Tongue (tissue), 2 donors: ENCODE measurements around the gene OXCT1. TPM values are rescaled to one million over a fixed set of nuclear protein-coding genes. Genes with fewer than 3 reads are reported as not detected.
"Not testable (repeated sequence)": the region's sequence is repeated elsewhere in the genome, so short reads cannot be mapped to it uniquely, and the experiment has no call there.

Experiments used
- DNase-seq: peaks from one replicate; pipeline ENCODE4 v3.0.0-alpha.2; 2015
- total RNA-seq: library from RNA; depleted of rRNA; stranded (reverse); fragments of >200 nt; gene quantifications from one replicate; pipeline ENCODE4 v1.2.3, GENCODE V29; 2014

The OXCT1 gene
- total RNA-seq, 1 donor from 2014 or later: 25.8 TPM

DNA sequence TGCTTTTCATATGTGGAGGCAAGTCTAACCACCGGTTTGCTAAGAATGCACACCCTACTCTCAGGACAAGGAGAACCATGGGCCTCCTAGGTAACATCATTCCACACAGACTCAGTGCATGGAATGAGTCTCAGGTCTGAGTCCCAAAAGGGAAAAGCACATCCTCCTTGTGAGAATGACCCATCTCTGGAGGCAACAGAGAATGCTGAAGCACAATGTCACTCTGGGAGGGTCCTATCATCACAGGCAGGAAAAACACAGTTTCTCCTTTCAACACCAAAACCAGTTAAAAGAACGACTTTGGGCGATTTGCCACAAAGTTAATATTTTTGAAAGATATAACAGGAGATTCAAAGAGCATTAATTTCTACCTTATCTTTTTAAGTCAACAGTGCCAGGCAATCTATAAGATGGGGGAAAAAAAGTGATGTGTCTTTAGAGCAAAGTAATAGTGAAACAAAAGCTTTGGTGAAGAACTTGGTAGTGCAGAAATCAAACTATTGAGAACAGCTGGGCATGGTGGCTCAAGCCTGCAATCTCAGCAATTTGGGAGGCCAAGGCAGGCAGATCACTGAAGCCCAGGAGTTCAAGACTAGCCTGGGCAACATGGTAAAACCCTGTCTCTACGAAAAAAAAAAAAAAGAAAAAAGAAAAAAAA, 97.3 kb downstream of the OXCT1 start:
- no peak for DNase-seq

GRCh38 chr5:41772056-41772455, 98.2 kb downstream of the OXCT1 start:
- no peak for DNase-seq

- no peak for DNase-seq
These were observed 99.4 kb downstream of the OXCT1 start for GRCh38 chr5:41770799-41771198.

- no peak for DNase-seq
These were observed 101.5 kb downstream of the OXCT1 start for GRCh38 chr5:41768692-41769091.

GRCh38 chr5:41764650-41765049, 105.6 kb downstream of the OXCT1 start:
- DNase-seq: no peak

GRCh38 chr5:41763574-41763973, 106.7 kb downstream of the OXCT1 start:
- peak; percentile 15 for DNase-seq

- peak; percentile 9 for DNase-seq
These were observed 107.1 kb downstream of the OXCT1 start for GRCh38 chr5:41763081-41763480.

DNA sequence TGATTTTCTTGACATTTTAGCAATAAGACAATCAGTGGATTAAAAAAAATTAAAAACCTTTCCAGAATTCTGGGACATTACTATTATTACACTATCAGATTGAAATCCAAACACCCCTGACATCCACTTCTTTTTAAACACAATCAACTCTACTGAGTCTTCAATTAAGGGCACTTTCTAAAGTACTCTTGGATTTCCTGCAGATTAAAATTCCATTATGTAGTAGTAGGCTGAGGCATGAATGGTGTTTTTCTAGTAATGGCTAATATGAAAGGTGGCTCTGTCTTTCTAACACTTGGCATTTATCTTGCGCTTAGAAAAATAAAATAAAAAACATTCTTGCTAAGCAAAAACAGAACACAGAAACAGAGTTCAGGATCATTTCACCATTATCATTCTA, 107.8 kb downstream of the OXCT1 start:
- no peak for DNase-seq

DNA sequence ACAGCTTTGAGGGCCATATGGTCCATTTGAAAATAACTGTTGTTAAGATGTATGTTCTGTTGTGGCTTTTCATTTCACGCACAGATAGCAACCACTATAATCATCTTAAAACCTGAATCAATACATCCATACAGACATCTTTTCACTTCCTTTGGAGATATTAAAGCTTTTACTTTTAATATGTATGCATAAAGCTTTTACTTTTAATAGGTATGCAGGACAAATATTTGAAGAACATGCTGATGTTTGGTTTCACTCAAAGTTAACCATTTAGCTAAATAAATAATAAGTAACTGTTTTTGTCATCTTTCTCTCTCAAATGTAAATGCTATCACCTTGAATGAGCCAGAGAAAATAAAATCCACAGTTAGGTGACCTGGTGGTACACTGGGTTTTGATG, 108.6 kb downstream of the OXCT1 start:
- no peak for DNase-seq

GRCh38 chr5:41755705-41756104, 114.5 kb downstream of the OXCT1 start:
- no peak for DNase-seq

- DNase-seq: no peak
These were observed 115.4 kb downstream of the OXCT1 start for GRCh38 chr5:41754857-41755256.

GRCh38 chr5:41751867-41752266, 118.4 kb downstream of the OXCT1 start:
- DNase-seq: no peak

DNA sequence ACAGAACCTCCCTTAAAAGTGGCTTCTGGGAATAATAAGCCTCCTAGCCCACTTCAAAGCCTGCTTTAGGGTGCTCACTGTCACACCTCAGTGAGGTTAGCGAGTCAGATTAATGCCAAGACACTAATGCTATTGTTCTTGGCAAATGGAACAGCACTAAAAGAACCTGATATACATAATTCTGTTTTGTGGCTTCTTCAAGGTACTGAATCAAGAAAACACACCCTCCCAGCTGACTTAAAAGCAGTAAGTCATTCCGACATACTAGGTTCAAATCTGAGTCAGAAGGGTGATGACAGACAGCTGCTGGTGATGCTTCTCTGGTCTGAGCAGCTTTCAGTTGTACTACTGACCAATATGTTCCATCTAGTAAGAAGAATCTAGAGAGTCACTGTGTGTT, 121.6 kb downstream of the OXCT1 start:
- DNase-seq: no peak

- DNase-seq: no peak
These were observed 122.5 kb downstream of the OXCT1 start for GRCh38 chr5:41747708-41748107.

DNA sequence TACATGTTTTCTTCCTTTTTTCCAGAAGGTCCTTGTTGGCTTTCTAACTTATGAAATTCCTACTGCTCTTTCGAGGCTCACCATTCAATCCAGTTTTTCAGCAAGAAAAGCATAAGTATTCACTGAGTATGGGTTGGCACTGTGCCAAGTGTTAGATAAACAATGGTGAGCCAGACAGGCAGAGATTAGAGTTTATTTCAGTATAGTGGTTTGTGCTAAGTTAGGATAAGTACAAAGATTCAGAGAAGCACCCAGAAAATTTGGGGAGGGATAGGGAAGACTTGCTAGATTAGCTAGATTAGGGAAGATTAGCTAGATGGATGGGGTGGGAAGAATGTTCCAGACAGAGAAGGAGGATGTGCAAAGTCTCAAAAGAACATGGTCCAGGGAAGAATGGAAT, 122.9 kb downstream of the OXCT1 start:
- peak; percentile 46 for DNase-seq

DNA sequence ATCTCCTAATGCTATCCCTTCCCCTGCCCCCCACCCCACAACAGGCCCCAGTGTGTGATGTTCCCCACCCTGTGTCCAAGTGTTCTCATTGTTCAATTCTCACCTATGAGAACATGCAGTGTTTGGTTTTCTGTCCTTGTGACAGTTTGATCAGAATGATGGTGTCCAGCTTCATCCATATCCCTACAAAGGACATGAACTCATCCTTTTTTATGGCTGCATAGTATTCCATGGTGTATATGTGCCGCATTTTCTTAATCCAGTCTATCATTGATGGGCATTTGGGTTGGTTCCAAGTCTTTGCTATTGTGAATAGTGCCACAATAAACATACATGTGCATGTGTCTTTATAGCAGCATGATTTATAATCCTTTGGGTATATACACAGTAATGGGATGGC, 127.6 kb downstream of the OXCT1 start:
- DNase-seq: not testable (repeated sequence)

DNA sequence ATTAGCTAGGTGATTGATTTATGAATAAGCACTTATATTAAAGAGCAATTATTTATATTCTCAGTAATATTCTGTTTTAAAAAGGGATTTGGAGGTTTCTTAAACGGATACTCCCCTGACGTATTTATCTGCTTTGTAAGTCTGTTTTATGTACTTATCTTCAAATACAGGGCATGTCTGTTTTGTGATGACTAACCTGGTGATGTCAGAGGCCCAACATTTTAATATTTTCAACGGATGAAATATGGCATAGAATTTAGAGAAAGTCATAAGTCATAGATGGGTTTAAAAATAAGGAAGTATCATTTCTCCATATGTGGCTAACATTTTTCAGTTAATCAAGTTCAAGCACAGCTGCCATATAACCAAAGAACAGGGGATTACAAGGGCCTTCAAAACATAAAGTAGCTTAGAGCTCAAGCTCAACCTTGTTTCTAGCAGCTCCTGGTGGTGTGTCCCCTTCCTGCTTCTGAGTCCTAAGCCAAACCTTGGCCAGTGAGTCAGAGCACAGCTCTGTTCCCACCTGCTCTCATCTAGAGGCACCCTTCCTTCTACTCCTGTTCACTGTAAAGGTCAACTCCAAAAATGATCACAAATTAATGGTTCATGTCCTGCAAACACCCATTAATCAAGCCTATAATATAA, 131.4 kb downstream of the OXCT1 start:
- no peak for DNase-seq

DNA sequence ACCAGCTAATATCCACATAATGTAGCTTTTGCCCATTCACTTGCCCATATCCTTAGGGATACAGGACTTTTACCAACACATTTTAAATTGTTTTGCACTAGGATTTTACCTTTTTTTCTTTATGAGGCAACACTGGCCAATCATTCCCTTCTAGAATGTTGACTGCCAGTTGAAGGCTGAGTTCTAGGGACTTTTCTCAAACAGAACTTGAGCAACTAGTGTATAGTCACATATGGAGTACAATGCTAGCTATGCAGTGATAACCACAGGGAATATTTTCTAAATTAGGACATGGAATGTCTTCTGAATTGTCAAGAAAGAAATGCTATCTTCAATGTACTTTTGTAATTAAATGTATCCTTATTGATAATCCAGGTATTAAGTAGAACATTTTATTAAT, 133.6 kb downstream of the OXCT1 start:
- no peak for DNase-seq

DNA sequence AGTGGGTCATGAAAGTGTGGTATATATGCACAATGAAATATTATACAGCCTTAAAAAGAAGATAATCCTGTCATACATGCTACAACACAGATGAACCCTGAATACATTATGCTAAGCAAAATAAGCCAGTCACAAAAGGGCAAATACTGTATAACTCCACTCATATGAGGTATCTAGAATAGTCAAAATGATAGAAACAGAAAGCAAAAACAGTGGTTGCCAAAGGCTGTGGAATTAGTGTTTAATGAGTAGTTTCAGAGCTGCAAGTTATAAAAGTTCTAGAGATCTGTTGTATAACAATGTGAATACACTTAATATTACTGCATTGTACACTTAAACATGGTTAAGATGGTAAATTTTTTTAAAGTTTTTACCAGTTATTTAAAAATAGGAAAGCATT, 135.0 kb downstream of the OXCT1 start:
- no peak for DNase-seq

DNA sequence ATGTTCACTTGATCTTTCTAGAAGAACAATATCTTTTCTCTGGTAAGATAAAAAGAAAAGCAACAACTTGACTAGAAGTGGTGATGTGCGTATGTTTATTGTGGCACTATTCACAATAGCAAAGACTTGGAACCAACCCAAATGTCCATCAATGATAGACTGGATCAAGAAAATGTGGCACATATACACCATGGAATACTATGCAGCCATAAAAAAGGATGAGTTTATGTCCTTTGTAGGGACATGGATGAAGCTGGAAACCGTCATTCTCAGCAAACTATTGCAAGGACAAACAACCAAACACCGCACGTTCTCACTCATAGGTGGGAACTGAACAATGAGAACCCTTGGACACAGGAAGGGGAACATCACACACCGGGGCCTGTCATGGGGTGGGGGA, 140.8 kb downstream of the OXCT1 start:
- DNase-seq: not testable (repeated sequence)

DNA sequence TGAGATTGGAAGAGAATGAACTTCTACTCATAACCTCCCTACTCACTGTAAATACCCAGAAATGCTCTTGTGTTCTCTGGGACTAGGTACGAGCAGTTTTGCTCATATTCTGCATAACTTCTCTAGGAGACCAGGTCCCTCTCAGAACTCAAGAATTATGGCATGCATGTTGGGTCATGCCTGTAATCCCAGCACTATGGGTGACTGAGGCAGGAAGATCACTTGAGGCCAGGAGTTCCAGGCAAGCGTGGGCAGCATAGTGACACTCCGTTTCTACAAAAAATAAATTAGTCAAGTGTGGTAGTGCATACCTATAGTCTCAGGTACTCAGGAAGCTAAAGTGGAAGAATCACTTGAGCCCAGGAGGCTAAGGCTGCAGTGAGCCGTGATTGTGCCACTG, 141.9 kb downstream of the OXCT1 start:
- DNase-seq: no peak

- DNase-seq: no peak
These were observed 147.8 kb downstream of the OXCT1 start for GRCh38 chr5:41722359-41722950.

DNA sequence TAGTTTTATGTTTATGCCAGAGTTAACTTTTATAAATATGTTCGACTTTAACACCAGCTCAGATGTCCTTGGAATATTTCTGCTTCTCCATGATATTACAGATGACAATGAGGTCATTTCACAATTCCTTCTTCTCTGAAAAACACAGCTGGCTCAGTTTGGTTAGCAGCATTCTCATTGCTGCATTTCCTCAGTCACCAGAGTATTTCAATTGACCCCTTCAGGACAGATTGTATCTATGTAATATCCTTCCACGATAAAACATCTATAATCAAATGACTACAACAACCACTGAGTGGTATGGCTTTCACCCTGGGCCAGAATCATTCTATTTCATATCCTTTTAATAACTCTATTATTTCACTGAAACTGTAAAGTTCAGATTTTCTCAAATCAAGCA, 148.7 kb downstream of the OXCT1 start:
- DNase-seq: no peak

DNA sequence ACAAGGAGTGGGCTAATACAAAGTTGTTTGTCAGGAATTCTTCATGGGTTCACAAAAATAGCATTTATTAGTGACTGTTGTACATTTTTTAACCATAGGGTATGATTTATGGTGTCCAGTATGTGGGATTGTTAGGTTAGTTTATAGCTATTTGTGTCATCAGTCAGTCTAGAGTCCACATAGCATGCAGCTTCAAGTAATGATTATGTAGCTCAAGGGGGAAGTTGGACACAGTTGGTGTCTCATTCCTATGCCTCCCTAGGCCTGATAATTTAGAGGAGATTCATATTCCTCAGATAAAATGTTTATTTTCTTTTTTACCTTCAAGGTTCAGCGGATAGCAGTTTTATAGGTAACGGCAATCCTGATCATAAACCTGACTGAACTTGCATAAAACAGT, 153.8 kb downstream of the OXCT1 start:
- no peak for DNase-seq
